ENCODE data around the gene ADAMTS5. TPM values are rescaled to one million over a fixed set of nuclear protein-coding genes. Genes with fewer than 3 reads are reported as not detected.
A peak's percentile ranks its signal among the peaks of the same experiment; 100 is the strongest.

The ADAMTS5 gene
- total RNA-seq, 1 donor from 2014 or later, result 5.6 TPM

DNA sequence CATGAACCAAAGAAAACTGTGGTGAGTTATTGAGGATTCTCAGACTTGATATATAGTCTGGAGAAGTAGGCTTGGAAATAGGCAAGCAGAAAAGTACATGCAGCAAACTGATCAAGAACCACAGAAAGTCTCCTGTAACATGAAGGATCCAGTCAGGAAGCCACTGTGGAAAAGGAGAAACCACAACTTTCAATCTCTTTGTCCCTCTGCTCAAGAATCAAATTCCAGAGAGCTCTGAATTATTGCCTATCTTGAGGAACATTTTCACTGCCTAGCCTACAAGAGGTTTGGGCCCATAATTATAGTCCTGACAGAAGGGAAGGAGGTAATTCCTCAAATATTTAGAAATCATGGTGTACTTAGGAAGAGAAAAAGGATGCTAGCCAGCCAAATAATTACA lies 78.6 kb downstream of the ADAMTS5 start:
- Histone ChIP-seq H3K4me1 (no peaks in the 10 kb centered on the region), H3K9me3 (no peaks in the 10 kb centered on the region), H3K27ac (no peak overlapping the region), H3K4me3 (no peak overlapping the region), H3K27me3 (ENCODE audit: low read depth) (no peaks in the 10 kb centered on the region), H3K36me3 (no peaks in the 10 kb centered on the region)
- intact Hi-C loops (cut with DNase I), result no loop called here
- DNase-seq (no peak), ATAC-seq (no peak)
- TF ChIP-seq CTCF (IDR thresholded peaks at IDR 0.05), result no peak

DNA sequence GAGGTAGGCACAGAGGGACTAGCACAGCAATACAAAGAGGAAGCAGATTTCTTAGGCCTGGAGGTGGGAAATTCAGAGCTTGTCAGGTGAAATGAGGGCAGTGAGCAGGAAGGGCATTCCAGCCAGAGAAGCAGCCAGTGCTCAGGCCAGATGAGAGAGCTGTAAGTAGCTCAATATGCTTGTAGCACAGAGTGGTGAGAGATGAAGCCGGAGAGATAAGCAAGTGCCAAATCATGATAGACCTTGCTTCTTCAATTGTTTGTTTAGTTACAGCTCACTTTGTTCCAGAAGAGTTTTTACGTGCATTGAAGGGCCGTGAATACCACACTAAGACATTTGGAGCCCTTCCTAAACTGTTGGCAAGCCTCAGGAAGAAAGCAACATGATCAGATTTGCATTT lies 79.6 kb downstream of the ADAMTS5 start:
- peak in 1 of 2 donors; percentile 31 for ATAC-seq
- H3K27me3 ChIP-seq (ENCODE audit: low read depth), result no peaks in the 10 kb centered on the region
- no peak overlapping the region for H3K4me3 ChIP-seq
- no peak for TF ChIP-seq CTCF (IDR thresholded peaks at IDR 0.05)
- no peaks in the 10 kb centered on the region for H3K36me3 ChIP-seq
- no peaks in the 10 kb centered on the region for H3K9me3 ChIP-seq
- DNase-seq, result no peak
- intact Hi-C loops (cut with DNase I), result no loop called here
- no peak overlapping the region for H3K27ac ChIP-seq
- H3K4me1 ChIP-seq, result no peaks in the 10 kb centered on the region

GRCh38 chr21:26884436-26884835 lies 82.5 kb downstream of the ADAMTS5 start:
- intact Hi-C loops (cut with DNase I), result no loop called here
- H3K4me1 ChIP-seq, result no peaks in the 10 kb centered on the region

DNA sequence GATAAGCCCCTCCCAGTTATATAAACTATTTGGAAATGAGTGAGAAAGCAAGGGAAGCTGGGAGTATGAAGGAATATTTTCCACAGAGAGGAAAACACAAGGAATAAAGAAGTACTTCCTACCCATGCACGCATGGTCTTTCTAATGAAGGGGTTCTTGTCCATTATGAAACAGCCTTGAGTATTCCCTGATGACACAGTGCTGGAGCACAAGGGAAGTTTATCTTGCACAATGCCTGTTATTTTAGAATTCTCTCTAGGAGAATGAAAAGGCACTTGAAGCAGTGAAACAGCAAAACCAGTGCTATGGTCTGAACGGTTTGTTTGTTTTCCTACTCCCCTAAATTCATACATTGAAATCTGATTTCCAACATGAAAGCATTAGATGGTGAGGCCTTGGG lies 83.1 kb downstream of the ADAMTS5 start:
- TF ChIP-seq CTCF (IDR thresholded peaks at IDR 0.05), result no peak
- no peaks in the 10 kb centered on the region for H3K9me3 ChIP-seq
- H3K27ac ChIP-seq, result no peak overlapping the region
- H3K36me3 ChIP-seq, result no peaks in the 10 kb centered on the region
- intact Hi-C loops (cut with DNase I), result no loop called here
- H3K4me1 ChIP-seq, result no peaks in the 10 kb centered on the region
- ATAC-seq, result no peak
- no peak overlapping the region for H3K4me3 ChIP-seq
- no peak for DNase-seq
- no peaks in the 10 kb centered on the region for H3K27me3 ChIP-seq (ENCODE audit: low read depth)

More at GRCh38 chr21:26884436-26884835, 82.5 kb downstream of the ADAMTS5 start:
- Histone ChIP-seq H3K4me3 (no peak overlapping the region), H3K27me3 (ENCODE audit: low read depth) (no peaks in the 10 kb centered on the region), H3K9me3 (no peaks in the 10 kb centered on the region), H3K36me3 (no peaks in the 10 kb centered on the region), H3K27ac (no peak overlapping the region)
- DNase-seq, result no peak
- ATAC-seq, result no peak
- TF ChIP-seq CTCF (IDR thresholded peaks at IDR 0.05), result no peak

- Histone ChIP-seq H3K4me3 (no peak overlapping the region), H3K9me3 (no peaks in the 10 kb centered on the region), H3K4me1 (no peaks in the 10 kb centered on the region), H3K27ac (no peak overlapping the region), H3K27me3 (ENCODE audit: low read depth) (no peaks in the 10 kb centered on the region), H3K36me3 (no peaks in the 10 kb centered on the region)
- intact Hi-C loops (cut with DNase I), result no loop called here
- peak; percentile 43 for TF ChIP-seq CTCF (IDR thresholded peaks at IDR 0.05)
- ATAC-seq (no peak), DNase-seq (no peak)
Observed at GRCh38 chr21:26881504-26882228, 85.2 kb downstream of the ADAMTS5 start.
